Measurements from ENCODE around the gene PUM2.

DNA sequence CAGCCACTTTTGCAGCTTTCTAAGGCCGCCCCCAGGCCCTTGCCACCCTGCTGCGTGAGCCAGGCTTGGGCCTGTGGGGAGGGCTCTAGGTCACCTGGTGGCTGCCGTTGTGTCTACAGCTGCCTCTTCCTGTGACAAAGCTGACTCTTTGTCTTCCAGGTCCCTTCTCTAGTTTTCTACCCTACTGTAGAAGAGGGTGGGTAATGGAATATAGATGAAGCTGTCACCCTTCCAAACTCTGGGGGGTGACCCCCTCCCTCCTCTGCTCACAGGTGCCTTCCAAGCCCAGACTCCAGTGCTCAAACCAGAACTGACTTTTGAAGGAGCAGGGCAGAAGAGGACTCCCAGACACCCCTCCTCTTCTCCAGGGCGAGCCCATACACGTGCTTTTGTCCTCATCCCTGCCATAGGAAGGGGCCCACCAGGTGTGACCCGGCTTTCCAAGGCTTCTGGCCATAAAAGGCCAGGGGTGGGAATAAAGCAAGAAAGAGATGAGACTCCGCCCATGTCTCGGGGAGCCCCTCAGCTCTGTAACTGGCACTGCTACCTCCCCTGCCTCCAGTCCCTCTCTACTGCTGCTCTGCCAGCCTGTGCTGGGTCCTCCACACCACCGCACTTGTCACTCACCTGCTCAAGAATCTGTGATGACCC lies 107.8 kb downstream of the PUM2 start:
- TF ChIP-seq, protein P1, sequence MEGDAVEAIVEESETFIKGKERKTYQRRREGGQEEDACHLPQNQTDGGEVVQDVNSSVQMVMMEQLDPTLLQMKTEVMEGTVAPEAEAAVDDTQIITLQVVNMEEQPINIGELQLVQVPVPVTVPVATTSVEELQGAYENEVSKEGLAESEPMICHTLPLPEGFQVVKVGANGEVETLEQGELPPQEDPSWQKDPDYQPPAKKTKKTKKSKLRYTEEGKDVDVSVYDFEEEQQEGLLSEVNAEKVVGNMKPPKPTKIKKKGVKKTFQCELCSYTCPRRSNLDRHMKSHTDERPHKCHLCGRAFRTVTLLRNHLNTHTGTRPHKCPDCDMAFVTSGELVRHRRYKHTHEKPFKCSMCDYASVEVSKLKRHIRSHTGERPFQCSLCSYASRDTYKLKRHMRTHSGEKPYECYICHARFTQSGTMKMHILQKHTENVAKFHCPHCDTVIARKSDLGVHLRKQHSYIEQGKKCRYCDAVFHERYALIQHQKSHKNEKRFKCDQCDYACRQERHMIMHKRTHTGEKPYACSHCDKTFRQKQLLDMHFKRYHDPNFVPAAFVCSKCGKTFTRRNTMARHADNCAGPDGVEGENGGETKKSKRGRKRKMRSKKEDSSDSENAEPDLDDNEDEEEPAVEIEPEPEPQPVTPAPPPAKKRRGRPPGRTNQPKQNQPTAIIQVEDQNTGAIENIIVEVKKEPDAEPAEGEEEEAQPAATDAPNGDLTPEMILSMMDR (conservative IDR thresholded peaks at IDR 0.05 in 1 of 2, IDR thresholded peaks at IDR 0.05 in 1 of 2; ENCODE audit: extremely low read depth in 1 of 2, insufficient read depth in 1 of 2, low read depth in 1 of 2, low read length in 2 of 2): no peak
- no peak for TF ChIP-seq EZH2 (IDR thresholded peaks at IDR 0.05; ENCODE audit: borderline replicate concordance, low read length)
